Neural cell (in vitro differentiated cells): Measurements from ENCODE around the gene RNF26. TPM values are rescaled to one million over a fixed set of nuclear protein-coding genes. Genes with fewer than 3 reads are reported as not detected.

Experiments
- H2AFZ ChIP-seq: fragments of 200-600, 300-800 bp; sonication (generic), shearing (Covaris generic); 2 replicates; pipeline ENCODE4 v1.6.0; 2014; ENCODE audit warnings: low read depth, mild to moderate bottlenecking, antibody characterized with exemption, low read length, moderate library complexity
- H3F3A ChIP-seq: fragments of 200-600 bp; shearing (Covaris generic); 2 replicates; pipeline ENCODE4 v1.6.1; 2016; ENCODE audit warnings: mild to moderate bottlenecking, moderate library complexity, mixed read lengths, antibody characterized with exemption, low read length; ENCODE audit not compliant: insufficient read depth, poor library complexity, severe bottlenecking
- H3K27ac ChIP-seq: fragments of 200-600, 300-800 bp; sonication (generic), shearing (Covaris generic); 2 replicates; pipeline ENCODE4 v1.5.1; 2014; ENCODE audit warnings: mild to moderate bottlenecking, low read length, moderate library complexity
- H3K27me3 ChIP-seq: fragments of 300-800, 200-600 bp; sonication (generic), shearing (Covaris generic); 2 replicates; pipeline ENCODE4 v1.6.0; 2014; ENCODE audit warnings: mild to moderate bottlenecking, low read depth, low read length, moderate library complexity; ENCODE audit not compliant: insufficient read depth
- H3K36me3 ChIP-seq: fragments of 300-800, 200-600 bp; sonication (generic), shearing (Covaris generic); 2 replicates; pipeline ENCODE4 v1.5.1; 2014; ENCODE audit warnings: mild to moderate bottlenecking, antibody characterized with exemption, low read length, moderate library complexity; ENCODE audit not compliant: insufficient read depth
- H3K4me2 ChIP-seq: fragments of 300-800, 200-600 bp; sonication (generic), shearing (Covaris generic); 2 replicates; pipeline ENCODE4 v1.6.0; 2014; ENCODE audit warnings: mild to moderate bottlenecking, low read length
- H3K4me3 ChIP-seq: fragments of 300-800, 200-600 bp; sonication (generic), shearing (Covaris generic); 2 replicates; pipeline ENCODE4 v1.5.1; 2014; ENCODE audit warnings: mild to moderate bottlenecking, low read length, moderate library complexity
- H3K79me2 ChIP-seq: fragments of 200-600 bp; shearing (Covaris generic); replicated peaks from 2 replicates; pipeline ENCODE4 v1.6.0; 2014; ENCODE audit warnings: mild to moderate bottlenecking, low read length, moderate library complexity; ENCODE audit not compliant: insufficient read depth
- H3K9ac ChIP-seq: fragments of 300-800, 200-600 bp; sonication (generic), shearing (Covaris generic); 2 replicates; pipeline ENCODE4 v1.6.1; 2016; ENCODE audit warnings: mild to moderate bottlenecking, low read length, mixed read lengths
- H3K9me2 ChIP-seq: fragments of 200-600 bp; shearing (Covaris generic); 2 replicates; pipeline ENCODE4 v1.6.1; 2016; ENCODE audit warnings: mild to moderate bottlenecking, low read length, mixed read lengths; ENCODE audit not compliant: insufficient read depth
- H3K9me3 ChIP-seq: fragments of 200-600, 300-800 bp; sonication (generic), shearing (Covaris generic); 2 replicates; pipeline ENCODE4 v1.6.1; 2016; ENCODE audit warnings: mild to moderate bottlenecking, mixed run types, low read length, moderate library complexity, mixed read lengths
- H4K20me1 ChIP-seq: fragments of 200-600 bp; shearing (Covaris generic); 2 replicates; pipeline ENCODE4 v1.6.1; 2016; ENCODE audit warnings: mild to moderate bottlenecking, mixed run types; ENCODE audit not compliant: insufficient read depth
- EP300 ChIP-seq: fragments of 450-650 bp; conservative IDR thresholded peaks from 2 replicates; pipeline ENCODE4 v1.6.1; 2014; ENCODE audit warnings: antibody characterized with exemption, mild to moderate bottlenecking, moderate library complexity; ENCODE audit not compliant: poor library complexity, severe bottlenecking
- EZH2 ChIP-seq: fragments of 200-600, 300-800 bp; shearing (Covaris generic), sonication (generic); IDR thresholded peaks from 2 replicates; pipeline ENCODE4 v1.6.1; 2014; ENCODE audit warnings: antibody characterized with exemption, low read length, borderline replicate concordance, mild to moderate bottlenecking; ENCODE audit not compliant: insufficient read depth, poor library complexity, severe bottlenecking
- MXI1 ChIP-seq: fragments of 450-650 bp; conservative IDR thresholded peaks from 2 replicates; pipeline ENCODE4 v1.6.1; 2014; ENCODE audit warnings: antibody characterized with exemption, mild to moderate bottlenecking; ENCODE audit not compliant: poor library complexity, severe bottlenecking
- RAD21 ChIP-seq: fragments of 450-650 bp; conservative IDR thresholded peaks from 2 replicates; pipeline ENCODE4 v1.6.1; 2014; ENCODE audit warnings: antibody characterized with exemption, mild to moderate bottlenecking, moderate library complexity
- SMC3 ChIP-seq: fragments of 450-650 bp; conservative IDR thresholded peaks from 2 replicates; pipeline ENCODE4 v1.6.1; 2014; ENCODE audit warnings: antibody characterized with exemption, mild to moderate bottlenecking, moderate library complexity; ENCODE audit not compliant: poor library complexity
- TAF1 ChIP-seq: IDR thresholded peaks from 2 replicates; pipeline ENCODE4 v1.6.1; 2012; ENCODE audit warnings: low read depth
- polyA plus RNA-seq: library from polyadenylated mRNA; depleted of rRNA; stranded (reverse); fragments of >200 nt; gene quantifications from 2 replicates; pipeline ENCODE4 v1.2.3, GENCODE V29; 2014
- TF ChIP-seq, protein P1 (sequence below): IDR thresholded peaks from 2 replicates; pipeline ENCODE4 v1.6.1; 2012; ENCODE audit warnings: borderline replicate concordance
- TF ChIP-seq, protein P2 (sequence below): fragments of 450-650 bp; IDR thresholded peaks from 2 replicates; pipeline ENCODE4 v1.5.1; 2014; ENCODE audit warnings: antibody characterized with exemption, mild to moderate bottlenecking, moderate library complexity; ENCODE audit not compliant: poor library complexity, severe bottlenecking

The RNF26 gene
- polyA plus RNA-seq, 1 donor from 2014 or later: 2.6 TPM

DNA sequence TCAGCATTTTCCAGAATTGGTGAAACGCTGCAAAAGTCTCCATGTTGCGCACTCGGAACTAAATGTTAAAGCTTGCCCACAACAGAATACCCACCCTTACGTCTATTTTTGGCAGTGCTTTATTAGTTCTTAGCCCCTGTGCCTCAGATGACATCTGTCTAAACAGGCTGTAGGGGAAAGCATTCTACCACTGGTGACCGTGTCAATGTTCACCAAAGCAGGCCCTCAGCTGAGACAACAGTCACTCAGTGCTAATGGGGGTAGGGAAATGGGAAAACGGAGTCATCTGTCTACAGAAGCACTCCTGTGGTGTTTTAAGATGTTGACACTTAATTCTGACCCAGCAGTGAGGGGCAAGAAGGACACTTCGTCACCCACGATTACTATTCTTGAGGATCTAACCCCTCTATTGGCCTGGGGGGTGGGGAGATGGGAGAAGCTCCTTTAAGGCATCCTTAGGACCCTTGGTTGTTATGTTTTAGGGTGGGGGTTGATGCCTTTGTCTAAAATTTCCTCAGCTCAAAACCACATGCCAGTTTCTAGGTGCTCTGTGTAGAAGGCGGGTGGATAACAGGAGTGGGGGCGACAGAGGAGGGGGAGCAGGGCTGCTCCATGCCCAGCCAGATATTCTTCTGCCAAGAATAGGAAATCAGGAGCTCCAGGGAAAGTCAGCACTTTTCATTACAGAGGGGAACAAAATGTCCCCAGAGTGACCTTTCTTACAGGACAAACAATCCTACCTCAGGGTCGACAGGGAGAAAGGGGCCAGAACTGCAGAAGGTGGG is 27.8 kb downstream of the RNF26 start:
- Histone ChIP-seq H4K20me1 (no peaks in the 10 kb centered on the region), H3K27me3 (peaks cover 13% of the 10 kb centered on the region), H3K9ac (peak overlapping the region; percentile 68), H3K9me3 (no peaks in the 10 kb centered on the region), H3K4me2 (peak overlapping the region; percentile 70), H3K27ac (peak overlapping the region; percentile 93), H3F3A (no peaks in the 10 kb centered on the region), H3K36me3 (no peaks in the 10 kb centered on the region), H3K79me2 (no peaks in the 10 kb centered on the region), H3K4me3 (peak overlapping the region; percentile 59), H2AFZ (no peak overlapping the region), H3K9me2 (no peaks in the 10 kb centered on the region)
- TF ChIP-seq MXI1 (no peak), RAD21 (no peak), TAF1 (no peak), SMC3 (no peak), EP300 (no peak)
- TF ChIP-seq, protein P1, sequence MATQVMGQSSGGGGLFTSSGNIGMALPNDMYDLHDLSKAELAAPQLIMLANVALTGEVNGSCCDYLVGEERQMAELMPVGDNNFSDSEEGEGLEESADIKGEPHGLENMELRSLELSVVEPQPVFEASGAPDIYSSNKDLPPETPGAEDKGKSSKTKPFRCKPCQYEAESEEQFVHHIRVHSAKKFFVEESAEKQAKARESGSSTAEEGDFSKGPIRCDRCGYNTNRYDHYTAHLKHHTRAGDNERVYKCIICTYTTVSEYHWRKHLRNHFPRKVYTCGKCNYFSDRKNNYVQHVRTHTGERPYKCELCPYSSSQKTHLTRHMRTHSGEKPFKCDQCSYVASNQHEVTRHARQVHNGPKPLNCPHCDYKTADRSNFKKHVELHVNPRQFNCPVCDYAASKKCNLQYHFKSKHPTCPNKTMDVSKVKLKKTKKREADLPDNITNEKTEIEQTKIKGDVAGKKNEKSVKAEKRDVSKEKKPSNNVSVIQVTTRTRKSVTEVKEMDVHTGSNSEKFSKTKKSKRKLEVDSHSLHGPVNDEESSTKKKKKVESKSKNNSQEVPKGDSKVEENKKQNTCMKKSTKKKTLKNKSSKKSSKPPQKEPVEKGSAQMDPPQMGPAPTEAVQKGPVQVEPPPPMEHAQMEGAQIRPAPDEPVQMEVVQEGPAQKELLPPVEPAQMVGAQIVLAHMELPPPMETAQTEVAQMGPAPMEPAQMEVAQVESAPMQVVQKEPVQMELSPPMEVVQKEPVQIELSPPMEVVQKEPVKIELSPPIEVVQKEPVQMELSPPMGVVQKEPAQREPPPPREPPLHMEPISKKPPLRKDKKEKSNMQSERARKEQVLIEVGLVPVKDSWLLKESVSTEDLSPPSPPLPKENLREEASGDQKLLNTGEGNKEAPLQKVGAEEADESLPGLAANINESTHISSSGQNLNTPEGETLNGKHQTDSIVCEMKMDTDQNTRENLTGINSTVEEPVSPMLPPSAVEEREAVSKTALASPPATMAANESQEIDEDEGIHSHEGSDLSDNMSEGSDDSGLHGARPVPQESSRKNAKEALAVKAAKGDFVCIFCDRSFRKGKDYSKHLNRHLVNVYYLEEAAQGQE: no peak

DNA sequence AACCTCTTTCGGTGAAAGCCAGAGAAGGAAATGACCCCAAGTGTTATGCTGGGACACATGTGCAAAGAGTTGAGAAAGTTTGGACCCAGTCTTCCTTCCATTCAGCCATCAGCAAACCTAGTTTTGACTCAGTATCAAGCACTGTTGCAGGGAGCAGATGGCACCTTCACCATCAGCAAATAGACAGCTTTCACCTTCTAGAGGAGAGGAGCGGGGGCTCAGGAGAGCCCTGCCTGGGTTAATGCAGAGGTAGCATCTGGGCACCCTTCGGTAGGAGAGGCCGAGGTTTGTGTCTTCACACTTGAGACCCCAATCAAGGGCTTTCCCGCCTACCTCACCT is 28.4 kb downstream of the RNF26 start:
- Histone ChIP-seq H3K27me3 (peaks cover 13% of the 10 kb centered on the region), H3K4me2 (peak overlapping the region; percentile 70), H3K79me2 (no peaks in the 10 kb centered on the region), H3K9ac (peak overlapping the region; percentile 68), H3K4me3 (peak overlapping the region; percentile 59), H3K36me3 (no peaks in the 10 kb centered on the region), H2AFZ (no peak overlapping the region), H3K9me3 (no peaks in the 10 kb centered on the region), H4K20me1 (no peaks in the 10 kb centered on the region), H3F3A (no peaks in the 10 kb centered on the region), H3K27ac (peak overlapping the region; percentile 93), H3K9me2 (no peaks in the 10 kb centered on the region)
- TF ChIP-seq MXI1: no peak
- TF ChIP-seq TAF1: no peak
- TF ChIP-seq, protein P1: no peak
- TF ChIP-seq EZH2: no peak
- TF ChIP-seq SMC3: no peak
- TF ChIP-seq EP300: no peak
- TF ChIP-seq, protein P2, sequence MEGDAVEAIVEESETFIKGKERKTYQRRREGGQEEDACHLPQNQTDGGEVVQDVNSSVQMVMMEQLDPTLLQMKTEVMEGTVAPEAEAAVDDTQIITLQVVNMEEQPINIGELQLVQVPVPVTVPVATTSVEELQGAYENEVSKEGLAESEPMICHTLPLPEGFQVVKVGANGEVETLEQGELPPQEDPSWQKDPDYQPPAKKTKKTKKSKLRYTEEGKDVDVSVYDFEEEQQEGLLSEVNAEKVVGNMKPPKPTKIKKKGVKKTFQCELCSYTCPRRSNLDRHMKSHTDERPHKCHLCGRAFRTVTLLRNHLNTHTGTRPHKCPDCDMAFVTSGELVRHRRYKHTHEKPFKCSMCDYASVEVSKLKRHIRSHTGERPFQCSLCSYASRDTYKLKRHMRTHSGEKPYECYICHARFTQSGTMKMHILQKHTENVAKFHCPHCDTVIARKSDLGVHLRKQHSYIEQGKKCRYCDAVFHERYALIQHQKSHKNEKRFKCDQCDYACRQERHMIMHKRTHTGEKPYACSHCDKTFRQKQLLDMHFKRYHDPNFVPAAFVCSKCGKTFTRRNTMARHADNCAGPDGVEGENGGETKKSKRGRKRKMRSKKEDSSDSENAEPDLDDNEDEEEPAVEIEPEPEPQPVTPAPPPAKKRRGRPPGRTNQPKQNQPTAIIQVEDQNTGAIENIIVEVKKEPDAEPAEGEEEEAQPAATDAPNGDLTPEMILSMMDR: no peak
